AG08396 (cell line): ENCODE results near the gene SLC27A3.
"Not testable (repeated sequence)": the region's sequence is repeated elsewhere in the genome, so short reads cannot be mapped to it uniquely, and the experiment has no call there.

Source experiments
- DNase-seq: peaks from one replicate; pipeline ENCODE4 v3.0.0; 2012; ENCODE audit warnings: low spot score, mixed read lengths

The SLC27A3 gene

DNA sequence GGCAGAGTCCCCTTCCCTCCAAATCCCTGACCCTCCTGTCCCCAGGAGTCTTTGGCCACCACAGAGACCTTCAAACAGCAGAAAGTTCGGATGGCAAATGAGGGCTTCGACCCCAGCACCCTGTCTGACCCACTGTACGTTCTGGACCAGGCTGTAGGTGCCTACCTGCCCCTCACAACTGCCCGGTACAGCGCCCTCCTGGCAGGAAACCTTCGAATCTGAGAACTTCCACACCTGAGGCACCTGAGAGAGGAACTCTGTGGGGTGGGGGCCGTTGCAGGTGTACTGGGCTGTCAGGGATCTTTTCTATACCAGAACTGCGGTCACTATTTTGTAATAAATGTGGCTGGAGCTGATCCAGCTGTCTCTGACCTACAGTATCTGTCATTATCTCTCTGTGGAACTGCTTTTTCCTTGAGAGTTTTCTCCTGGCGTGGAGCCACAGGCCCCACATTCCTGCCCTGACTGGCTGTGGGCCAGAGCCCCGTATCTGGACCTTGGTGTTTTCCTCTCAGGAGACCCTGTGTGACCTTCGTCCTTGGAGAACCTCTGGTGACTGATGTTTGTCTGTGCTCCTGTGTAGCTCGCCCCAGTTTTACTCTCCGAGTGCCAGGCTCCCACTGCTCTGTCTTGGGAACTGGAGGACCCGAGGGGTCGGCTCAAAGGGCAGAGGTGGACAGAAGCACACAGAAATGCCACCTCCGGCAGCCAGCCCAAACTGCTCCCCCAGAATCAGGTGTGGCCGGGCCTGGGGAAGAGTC, 4.8 kb downstream of the SLC27A3 start:
- no peak for DNase-seq

DNA sequence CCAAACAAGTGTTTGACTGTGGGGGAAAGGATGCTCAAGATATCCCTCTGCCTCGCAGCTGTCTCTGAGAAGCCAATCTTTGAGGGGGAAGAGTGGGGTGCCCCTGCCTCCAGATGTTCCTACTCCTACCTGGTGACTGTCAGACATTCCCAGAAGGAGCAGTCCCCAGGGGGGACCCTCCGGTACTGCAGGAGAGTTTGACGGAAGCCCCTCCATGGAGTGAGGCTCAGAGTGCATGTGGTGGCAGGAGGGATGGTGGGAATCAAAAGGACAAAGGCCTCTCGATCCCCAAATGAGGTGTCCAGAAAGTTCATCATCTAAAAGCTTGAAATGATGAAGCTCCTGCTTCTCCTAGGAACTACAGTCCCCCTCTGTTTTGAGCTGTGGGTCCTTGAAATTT, 5.3 kb downstream of the SLC27A3 start:
- DNase-seq: no peak

DNA sequence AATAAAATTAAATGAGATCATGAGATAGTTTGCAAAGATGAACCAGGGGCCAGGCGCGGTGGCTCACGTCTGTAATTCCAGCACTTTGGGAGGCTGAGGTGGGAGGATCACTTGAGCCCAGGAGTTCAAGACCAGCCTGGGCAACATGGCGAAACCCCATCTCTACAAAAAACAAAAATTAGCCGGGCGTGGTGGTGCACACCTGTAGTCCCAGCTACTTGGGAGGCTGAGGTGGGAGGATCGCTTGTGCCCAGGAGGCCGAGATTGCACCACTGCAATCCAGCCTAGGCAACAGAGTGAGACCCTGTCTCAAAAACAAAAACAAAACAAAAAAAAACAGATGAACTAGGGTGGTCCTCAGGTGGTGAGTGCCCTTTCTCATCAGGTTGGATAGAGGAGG, 7.4 kb downstream of the SLC27A3 start:
- DNase-seq: not testable (repeated sequence)

DNA sequence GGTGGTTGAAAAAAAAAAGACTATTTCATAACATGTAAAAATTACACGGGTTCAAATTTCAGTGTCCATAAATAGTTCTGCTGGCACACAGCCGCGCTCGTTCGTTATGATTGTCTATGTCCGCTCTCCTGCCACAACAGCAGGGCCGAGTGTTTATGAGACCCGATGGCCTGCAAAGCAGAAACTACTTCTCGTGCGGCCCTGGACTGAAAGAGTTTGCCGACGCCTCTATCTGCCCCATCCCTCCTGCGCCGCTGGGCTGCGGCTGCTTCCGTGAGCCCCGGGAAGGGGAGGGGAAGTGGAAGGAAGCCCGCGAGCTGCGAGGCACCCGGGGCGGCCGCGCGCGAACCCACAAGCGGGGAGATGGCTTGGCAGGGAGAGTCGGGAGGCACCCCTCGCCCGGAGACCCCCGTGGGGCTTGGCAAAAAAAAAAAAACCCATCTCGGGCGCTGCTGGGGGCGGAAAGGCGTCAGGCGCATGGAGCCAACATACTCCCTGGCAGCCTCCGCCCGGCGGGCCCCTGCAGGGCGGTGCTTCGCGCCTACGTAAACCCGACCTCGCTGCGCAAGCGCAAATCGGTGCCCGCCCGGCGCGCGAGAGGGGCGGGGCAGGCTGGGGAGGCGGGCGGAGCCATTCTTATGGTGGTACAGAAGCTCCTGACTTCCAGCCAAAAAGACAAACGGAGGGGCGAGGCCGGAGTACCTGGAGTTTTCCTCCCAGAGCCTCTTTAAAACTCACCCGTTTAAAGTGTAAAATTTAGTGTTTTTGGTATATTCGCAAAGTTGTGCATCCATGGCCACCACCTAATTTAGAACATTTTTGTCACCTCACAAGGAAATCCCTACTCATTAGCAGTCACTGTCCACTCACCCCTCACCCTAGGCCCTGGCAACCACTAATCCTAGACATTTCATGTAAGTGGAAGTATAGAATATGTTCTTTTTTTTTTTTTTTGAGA, 8.3 kb downstream of the SLC27A3 start:
- DNase-seq: peak; percentile 99

- DNase-seq: no peak
Measured at GRCh38 chr1:153786038-153786790, 11.0 kb downstream of the SLC27A3 start.

GRCh38 chr1:153789478-153790034, 14.3 kb downstream of the SLC27A3 start:
- no peak for DNase-seq

- DNase-seq: peak; percentile 84
Measured at GRCh38 chr1:153790313-153790965, 15.2 kb downstream of the SLC27A3 start.

DNA sequence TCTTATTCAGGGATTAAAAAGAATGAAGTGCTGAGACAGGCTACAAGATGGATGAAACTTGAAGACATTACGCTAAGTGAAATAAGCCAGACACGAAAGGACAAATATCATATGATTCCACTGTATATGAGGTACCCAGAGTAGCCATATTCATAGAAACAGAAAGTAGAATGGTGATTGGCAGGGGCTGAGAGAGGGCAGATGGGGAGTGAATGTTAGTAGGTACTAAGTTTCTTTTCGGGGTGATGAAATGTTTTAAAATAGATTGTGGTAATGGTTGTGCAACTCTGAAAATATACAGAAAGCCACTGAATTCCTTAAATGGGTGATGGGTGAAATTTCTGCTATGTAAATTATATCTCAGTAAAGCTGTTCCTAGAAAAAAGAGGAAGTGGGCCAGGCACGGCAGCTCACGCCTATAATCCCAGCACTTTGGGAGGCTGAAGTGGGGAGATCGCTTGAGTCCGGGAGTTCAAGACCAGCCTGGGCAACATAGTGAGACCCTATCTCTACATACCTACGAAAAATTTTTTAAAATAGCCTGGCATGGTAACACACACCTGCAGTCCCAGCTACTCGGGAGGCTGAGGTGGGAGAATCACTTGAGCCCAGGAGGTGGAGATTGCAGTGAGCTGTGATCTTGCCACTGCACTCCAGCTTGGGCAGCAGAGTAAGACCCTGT, 15.9 kb downstream of the SLC27A3 start:
- peak; percentile 89 for DNase-seq

DNA sequence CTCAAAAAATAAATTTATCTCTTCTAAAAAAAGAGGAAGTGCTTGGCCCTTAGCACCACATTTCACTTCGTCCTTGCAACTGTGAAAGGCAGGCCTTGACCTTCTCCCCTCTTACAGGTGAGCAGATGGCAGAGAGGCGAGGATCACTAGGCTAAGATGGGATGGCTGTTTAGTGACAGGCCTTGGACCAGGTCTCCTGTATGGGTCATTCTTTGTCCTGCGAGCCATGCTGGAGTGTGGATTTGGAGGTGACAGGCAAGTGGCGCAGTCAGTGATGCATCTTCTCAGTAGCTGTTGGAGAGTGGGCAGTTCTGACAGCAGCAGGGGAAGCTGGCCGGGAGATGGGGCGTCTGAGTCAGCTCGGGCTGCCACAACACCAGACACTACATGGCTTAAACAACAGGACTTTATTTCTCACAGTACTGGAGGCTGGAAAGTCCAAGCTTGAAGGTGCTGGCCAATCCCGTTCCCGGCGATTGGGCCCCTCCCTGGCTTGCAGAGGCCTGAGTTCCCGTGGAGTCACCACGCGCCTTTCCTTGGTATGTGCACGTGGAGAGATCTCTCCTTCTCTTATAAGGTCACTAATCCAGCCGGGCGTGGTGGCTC, 16.5 kb downstream of the SLC27A3 start:
- DNase-seq: peak; percentile 48

GRCh38 chr1:153792631-153793041, 17.4 kb downstream of the SLC27A3 start:
- no peak for DNase-seq

- no peak for DNase-seq
Measured at GRCh38 chr1:153793261-153793972, 18.2 kb downstream of the SLC27A3 start.

DNA sequence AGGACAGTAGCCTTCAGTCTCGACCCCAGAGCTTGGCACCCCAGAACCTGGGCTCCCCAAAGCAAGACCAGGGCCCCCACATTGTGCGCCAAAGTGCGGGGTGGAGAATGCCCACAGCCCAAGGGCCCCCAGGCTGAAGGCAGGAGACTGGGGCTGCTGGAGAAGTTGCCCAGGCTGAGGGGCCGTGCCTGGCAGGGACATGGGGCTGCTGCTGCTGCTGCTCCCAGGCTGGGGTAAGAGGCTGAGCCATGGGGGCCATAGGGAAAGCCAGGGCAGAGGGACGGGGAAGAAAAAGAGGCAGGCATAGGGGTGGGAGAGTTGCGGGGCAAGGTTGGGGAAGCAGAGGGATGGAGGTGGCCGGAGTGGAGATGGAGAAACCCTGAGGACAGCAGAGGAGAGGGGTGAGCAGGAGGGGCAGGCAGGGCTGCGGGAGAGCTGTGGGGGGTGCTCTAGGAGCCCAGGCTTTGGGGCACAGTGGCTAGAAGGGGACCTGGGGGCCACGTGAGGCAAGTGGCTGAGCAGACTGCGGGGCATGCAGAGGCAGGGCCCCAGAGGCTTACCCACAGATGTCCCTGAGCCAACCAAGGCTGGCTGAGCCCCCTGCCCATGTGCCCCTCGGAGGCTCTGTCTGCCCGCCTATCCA, 18.9 kb downstream of the SLC27A3 start:
- DNase-seq: no peak

- no peak for DNase-seq
Measured at GRCh38 chr1:153794624-153795329, 19.6 kb downstream of the SLC27A3 start.

GRCh38 chr1:153795330-153795837, 20.2 kb downstream of the SLC27A3 start:
- no peak for DNase-seq

DNA sequence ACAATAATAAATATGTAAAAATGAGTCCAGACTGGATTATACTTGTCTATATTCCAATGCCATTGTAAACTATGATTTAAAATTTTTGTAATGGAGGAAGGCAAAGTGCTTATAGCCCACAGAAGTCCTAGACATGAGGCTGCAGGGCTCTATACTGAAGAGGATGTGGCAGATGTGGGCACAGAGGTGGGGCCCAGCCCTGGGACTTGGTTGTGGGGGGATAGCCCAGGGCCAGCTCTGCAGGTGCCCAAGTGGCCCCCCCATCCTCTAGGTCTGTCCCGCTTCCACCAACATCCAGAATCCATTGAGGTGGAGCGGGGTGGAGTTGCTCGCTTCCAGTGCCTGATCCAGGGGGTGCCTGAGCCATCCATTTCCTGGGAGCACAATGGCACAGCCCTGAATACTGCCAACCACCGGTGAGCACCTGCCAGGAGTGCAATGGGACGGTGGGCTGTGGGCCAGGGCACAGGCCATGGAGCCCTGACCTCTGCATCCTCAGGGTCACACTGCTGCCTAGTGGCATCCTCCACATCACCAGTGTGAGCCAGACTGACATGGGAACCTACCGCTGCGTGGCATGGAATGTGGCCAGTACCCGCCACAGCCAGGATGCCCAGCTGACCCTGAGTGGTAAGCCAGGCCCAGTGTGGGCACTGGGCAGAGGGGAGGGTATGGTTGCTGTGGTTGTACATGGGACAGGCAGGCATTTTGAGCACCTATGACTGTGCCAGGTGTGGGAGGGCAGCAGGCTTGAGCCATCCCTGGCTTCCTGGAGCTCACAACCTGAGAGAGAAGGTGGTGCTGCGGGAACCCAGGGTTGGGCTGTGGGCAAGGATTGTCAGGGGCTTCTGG, 21.0 kb downstream of the SLC27A3 start:
- no peak for DNase-seq

- DNase-seq: peak; percentile 82
Measured at GRCh38 chr1:153796786-153797659, 21.8 kb downstream of the SLC27A3 start.

DNA sequence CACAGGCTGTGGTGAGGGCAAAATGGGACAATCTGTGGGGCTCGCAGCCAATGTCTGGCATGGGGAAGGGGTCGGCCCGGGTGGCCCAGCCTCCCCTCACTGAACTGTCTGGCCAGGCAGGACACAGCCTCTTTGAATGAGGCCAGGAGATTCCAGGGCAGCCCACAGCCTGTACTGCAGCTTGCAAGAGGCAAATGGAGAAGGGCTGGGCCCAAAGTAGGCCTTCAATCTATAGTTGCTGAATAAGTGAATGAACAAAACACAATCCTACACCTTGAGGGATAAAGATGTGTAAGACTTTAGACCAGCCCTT, 23.2 kb downstream of the SLC27A3 start:
- DNase-seq: no peak
